OCI-LY3 (cell line): Measurements from ENCODE around the gene POLR2H.

Experiments
- H2AFZ ChIP-seq: fragments of 200-600, 300-600 bp; shearing (Covaris generic); 2 replicates; pipeline ENCODE4 v1.6.0; 2014; ENCODE audit warnings: antibody characterized with exemption, low read depth, low read length
- H3K27ac ChIP-seq: fragments of 200-600, 300-600 bp; sonication (generic); 2 replicates; pipeline ENCODE4 v1.5.1; 2014; ENCODE audit warnings: mild to moderate bottlenecking, low read length, moderate library complexity, mixed read lengths
- H3K27me3 ChIP-seq: fragments of 200-600, 300-600 bp; sonication (generic); 2 replicates; pipeline ENCODE4 v1.6.1; 2014; ENCODE audit warnings: low read depth, low read length, mixed read lengths
- H3K36me3 ChIP-seq: fragments of 200-600, 300-600 bp; sonication (generic); replicated peaks from 2 replicates; pipeline ENCODE3; 2014; ENCODE audit warnings: low read depth, low read length, mixed read lengths
- H3K4me1 ChIP-seq: fragments of 300-600, 200-600 bp; sonication (generic); 2 replicates; pipeline ENCODE4 v1.6.1; 2014; ENCODE audit warnings: low read length, mixed read lengths
- H3K4me2 ChIP-seq: fragments of 200-600, 300-600 bp; sonication (generic); 2 replicates; pipeline ENCODE4 v1.6.1; 2014; ENCODE audit warnings: low read length, mixed read lengths
- H3K4me3 ChIP-seq: fragments of 300-600, 200-600 bp; sonication (generic); 2 replicates; pipeline ENCODE4 v1.5.1; 2014; ENCODE audit warnings: antibody characterized with exemption, mild to moderate bottlenecking, low read length, moderate library complexity
- H3K79me2 ChIP-seq: fragments of 300-600, 200-600 bp; shearing (Covaris generic); 2 replicates; pipeline ENCODE4 v1.6.1; 2014; ENCODE audit warnings: mild to moderate bottlenecking, low read length, mixed read lengths
- H3K9ac ChIP-seq: fragments of 300-600, 200-600 bp; shearing (Covaris generic); 2 replicates; pipeline ENCODE4 v1.6.0; 2014; ENCODE audit warnings: mild to moderate bottlenecking, low read length, moderate library complexity
- H3K9me3 ChIP-seq: fragments of 200-600, 300-600 bp; shearing (Covaris generic); 2 replicates; pipeline ENCODE4 v1.6.1; 2014; ENCODE audit warnings: low read length, mixed read lengths; ENCODE audit not compliant: insufficient read depth
- H4K20me1 ChIP-seq: fragments of 200-600, 300-600 bp; sonication (generic); 2 replicates; pipeline ENCODE4 v1.6.1; 2016; ENCODE audit warnings: low read length, mixed read lengths; ENCODE audit not compliant: insufficient read depth
- EZH2phosphoT487 ChIP-seq: fragments of 200-600 bp; shearing (Covaris generic); IDR thresholded peaks from 2 replicates; pipeline ENCODE4 v1.6.1; 2018; ENCODE audit warnings: antibody characterized with exemption, mixed run types, low read depth
- TF ChIP-seq, protein P1 (sequence below): fragments of 200-600, 300-600 bp; sonication (generic); IDR thresholded peaks from 2 replicates; pipeline ENCODE4 v1.5.1; 2014; ENCODE audit warnings: antibody characterized with exemption, low read length, low read depth

The POLR2H gene

DNA sequence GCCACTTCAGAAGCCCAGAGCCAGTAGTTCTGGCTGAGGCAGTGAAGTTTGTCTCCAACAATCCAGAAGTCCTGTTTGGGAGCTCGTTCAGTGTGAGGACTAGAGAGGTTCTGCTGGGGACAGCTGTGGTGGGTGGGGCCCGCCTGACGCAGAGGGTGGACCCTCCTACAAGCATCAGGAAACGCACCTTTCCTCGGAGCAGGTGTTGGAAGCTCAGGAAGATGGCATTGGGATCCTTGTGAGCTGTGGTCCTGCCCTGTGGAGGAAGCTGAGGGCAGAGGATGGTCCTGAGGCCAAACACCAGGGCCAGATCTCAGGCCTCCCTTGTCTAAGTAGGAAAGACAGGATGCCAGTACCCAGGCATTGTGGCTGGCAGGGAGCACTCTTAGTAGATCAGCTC lies 11.4 kb downstream of the POLR2H start:
- H3K9ac ChIP-seq: no peak overlapping the region
- no peaks in the 10 kb centered on the region for H3K9me3 ChIP-seq
- no peaks in the 10 kb centered on the region for H3K79me2 ChIP-seq
- no peak overlapping the region for H2AFZ ChIP-seq
- H3K4me3 ChIP-seq: no peak overlapping the region
- peaks cover 3% of the 10 kb centered on the region; the same call in 1 of the 2 replicates for H3K27me3 ChIP-seq
- no peak for TF ChIP-seq EZH2phosphoT487
- TF ChIP-seq, protein P1, sequence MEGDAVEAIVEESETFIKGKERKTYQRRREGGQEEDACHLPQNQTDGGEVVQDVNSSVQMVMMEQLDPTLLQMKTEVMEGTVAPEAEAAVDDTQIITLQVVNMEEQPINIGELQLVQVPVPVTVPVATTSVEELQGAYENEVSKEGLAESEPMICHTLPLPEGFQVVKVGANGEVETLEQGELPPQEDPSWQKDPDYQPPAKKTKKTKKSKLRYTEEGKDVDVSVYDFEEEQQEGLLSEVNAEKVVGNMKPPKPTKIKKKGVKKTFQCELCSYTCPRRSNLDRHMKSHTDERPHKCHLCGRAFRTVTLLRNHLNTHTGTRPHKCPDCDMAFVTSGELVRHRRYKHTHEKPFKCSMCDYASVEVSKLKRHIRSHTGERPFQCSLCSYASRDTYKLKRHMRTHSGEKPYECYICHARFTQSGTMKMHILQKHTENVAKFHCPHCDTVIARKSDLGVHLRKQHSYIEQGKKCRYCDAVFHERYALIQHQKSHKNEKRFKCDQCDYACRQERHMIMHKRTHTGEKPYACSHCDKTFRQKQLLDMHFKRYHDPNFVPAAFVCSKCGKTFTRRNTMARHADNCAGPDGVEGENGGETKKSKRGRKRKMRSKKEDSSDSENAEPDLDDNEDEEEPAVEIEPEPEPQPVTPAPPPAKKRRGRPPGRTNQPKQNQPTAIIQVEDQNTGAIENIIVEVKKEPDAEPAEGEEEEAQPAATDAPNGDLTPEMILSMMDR: no peak
- no peaks in the 10 kb centered on the region for H3K4me1 ChIP-seq
- H3K4me2 ChIP-seq: no peak overlapping the region
- H3K36me3 ChIP-seq: peaks cover 22% of the 10 kb centered on the region
- H3K27ac ChIP-seq: no peak overlapping the region
- H4K20me1 ChIP-seq: no peaks in the 10 kb centered on the region

DNA sequence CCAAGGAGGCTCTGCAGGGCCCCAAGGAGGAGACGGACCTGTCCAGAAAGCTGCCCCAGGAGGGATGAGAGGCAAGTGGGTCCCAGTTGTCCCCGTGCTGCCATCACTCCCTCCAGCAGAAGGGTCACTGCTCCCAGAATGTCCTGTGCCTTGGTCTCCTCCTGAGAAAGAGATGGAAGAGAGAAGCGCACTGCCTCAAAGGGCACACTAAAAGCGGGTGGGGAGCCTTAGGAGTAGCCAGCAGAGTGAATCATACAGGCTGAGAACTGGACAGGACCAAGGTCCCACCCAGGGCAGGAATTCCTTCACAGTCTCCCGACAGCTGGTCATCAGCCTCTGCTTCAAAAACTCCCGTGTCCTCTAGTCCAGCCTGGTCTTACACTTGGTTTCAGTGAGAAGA lies 11.9 kb downstream of the POLR2H start:
- H3K9ac ChIP-seq: no peak overlapping the region
- peaks cover 3% of the 10 kb centered on the region; the same call in 1 of the 2 replicates for H3K27me3 ChIP-seq
- no peak for TF ChIP-seq EZH2phosphoT487
- TF ChIP-seq, protein P1: no peak
- no peaks in the 10 kb centered on the region for H3K9me3 ChIP-seq
- no peaks in the 10 kb centered on the region for H3K4me1 ChIP-seq
- H3K79me2 ChIP-seq: no peaks in the 10 kb centered on the region
- H3K27ac ChIP-seq: no peak overlapping the region
- no peak overlapping the region for H3K4me3 ChIP-seq
- no peak overlapping the region for H3K4me2 ChIP-seq
- H4K20me1 ChIP-seq: no peaks in the 10 kb centered on the region
- H2AFZ ChIP-seq: no peak overlapping the region
- peaks cover 17% of the 10 kb centered on the region for H3K36me3 ChIP-seq

DNA sequence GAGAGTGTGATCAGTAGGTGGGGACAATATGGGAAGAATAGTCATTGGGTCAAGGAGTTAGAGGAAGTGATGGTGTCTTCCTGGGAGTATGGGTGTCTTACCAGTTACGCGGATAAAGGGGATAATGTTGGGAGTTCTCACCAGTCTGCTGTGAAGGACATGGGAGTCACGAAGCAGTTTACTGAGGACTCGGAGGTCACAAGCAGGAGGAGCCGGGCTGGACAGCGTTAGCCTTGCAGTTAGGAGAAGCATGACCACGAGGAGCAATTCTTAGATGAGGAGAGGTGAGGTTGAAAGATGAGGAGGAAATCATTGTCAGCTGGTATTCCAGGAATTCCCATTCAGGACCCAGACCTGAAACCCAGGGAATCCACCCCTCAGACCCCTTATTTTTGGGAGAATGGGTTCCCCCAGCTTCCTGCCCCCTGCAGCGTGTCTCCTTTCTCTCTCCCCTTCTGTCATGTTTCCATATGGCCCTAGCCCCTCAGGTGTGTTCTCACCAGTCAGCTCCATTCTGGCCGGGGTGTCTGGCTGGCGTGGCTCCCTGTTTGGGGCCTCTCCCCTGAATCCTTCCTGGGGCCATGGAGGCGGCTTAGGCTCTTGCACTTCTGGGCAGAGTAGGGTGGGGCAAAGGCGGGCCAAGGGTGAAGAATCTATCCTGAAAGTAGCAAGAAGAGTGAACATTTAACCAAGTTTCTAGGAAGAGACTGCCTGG lies 14.4 kb downstream of the POLR2H start:
- H3K27ac ChIP-seq: no peak overlapping the region
- peaks cover 3% of the 10 kb centered on the region; the same call in 1 of the 2 replicates for H3K27me3 ChIP-seq
- H3K4me1 ChIP-seq: no peaks in the 10 kb centered on the region
- H3K4me3 ChIP-seq: no peak overlapping the region
- no peaks in the 10 kb centered on the region for H4K20me1 ChIP-seq
- H3K4me2 ChIP-seq: no peak overlapping the region
- no peaks in the 10 kb centered on the region for H3K79me2 ChIP-seq
- no peak overlapping the region for H3K9ac ChIP-seq
- no peak overlapping the region for H2AFZ ChIP-seq
- no peak for TF ChIP-seq EZH2phosphoT487
- TF ChIP-seq, protein P1: no peak
- no peaks in the 10 kb centered on the region for H3K36me3 ChIP-seq
- no peaks in the 10 kb centered on the region for H3K9me3 ChIP-seq

DNA sequence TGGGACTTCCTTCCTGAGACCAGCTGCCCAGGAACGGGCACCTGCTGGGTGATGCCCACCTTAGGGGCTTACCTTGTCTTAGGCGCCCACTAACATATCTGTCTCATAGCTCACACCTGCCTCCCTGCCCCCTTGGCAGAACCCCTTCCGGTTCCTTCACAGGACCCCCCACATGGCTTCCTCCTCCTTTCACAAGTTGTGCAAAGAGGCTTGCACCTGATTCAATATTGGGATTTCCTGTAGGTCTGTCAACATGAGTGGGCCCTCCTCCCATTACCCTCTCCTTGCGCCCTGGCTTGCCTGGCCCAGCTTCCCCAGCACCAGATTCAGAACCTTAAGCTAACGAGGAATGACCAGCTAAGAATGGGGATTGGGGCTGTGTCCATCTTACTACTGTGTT lies 15.9 kb downstream of the POLR2H start:
- Histone ChIP-seq H3K27me3 (peaks cover 3% of the 10 kb centered on the region; the same call in 1 of the 2 replicates), H3K79me2 (no peaks in the 10 kb centered on the region), H2AFZ (no peak overlapping the region), H3K36me3 (no peaks in the 10 kb centered on the region), H3K9ac (no peak overlapping the region), H3K27ac (no peak overlapping the region), H3K4me2 (peak overlapping the region; percentile 28), H3K9me3 (no peaks in the 10 kb centered on the region), H3K4me1 (no peaks in the 10 kb centered on the region), H3K4me3 (peak overlapping the region; percentile 53), H4K20me1 (no peaks in the 10 kb centered on the region)
- TF ChIP-seq, protein P1: no peak
- no peak for TF ChIP-seq EZH2phosphoT487
